GM18873 (cell line): Measurements from ENCODE around the gene BRIP1.
"Not testable (repeated sequence)": the region's sequence is repeated elsewhere in the genome, so short reads cannot be mapped to it uniquely, and the experiment has no call there.

ENCODE experiments used
- ATAC-seq: cut with Tn5 transposase; IDR thresholded peaks from one replicate; pipeline ENCODE4 v1.9.1; 2021; ENCODE audit warnings: mild to moderate bottlenecking, moderate library complexity, moderate number of reproducible peaks; ENCODE audit not compliant: unreplicated experiment, low FRiP score

BRIP1 gene

GRCh38 chr17:61735807-61736206 lies 127.5 kb downstream of the BRIP1 start:
- no peak for ATAC-seq

- no peak for ATAC-seq
Observed at GRCh38 chr17:61734466-61734865, 128.9 kb downstream of the BRIP1 start.

- no peak for ATAC-seq
Observed at GRCh38 chr17:61734012-61734411, 129.3 kb downstream of the BRIP1 start.

- ATAC-seq: no peak
Observed at GRCh38 chr17:61733021-61733420, 130.3 kb downstream of the BRIP1 start.

- no peak for ATAC-seq
Observed at GRCh38 chr17:61732169-61732568, 131.2 kb downstream of the BRIP1 start.

- ATAC-seq: no peak
Observed at GRCh38 chr17:61731330-61731729, 132.0 kb downstream of the BRIP1 start.

GRCh38 chr17:61729690-61730268 lies 133.5 kb downstream of the BRIP1 start:
- no peak for ATAC-seq

- no peak for ATAC-seq
Observed at GRCh38 chr17:61728297-61728836, 135.0 kb downstream of the BRIP1 start.

- not testable (repeated sequence) for ATAC-seq
Observed at GRCh38 chr17:61727798-61728197, 135.5 kb downstream of the BRIP1 start.

GRCh38 chr17:61726977-61727376 lies 136.4 kb downstream of the BRIP1 start:
- ATAC-seq: no peak

- no peak for ATAC-seq
Observed at GRCh38 chr17:61724777-61725176, 138.6 kb downstream of the BRIP1 start.

GRCh38 chr17:61723914-61724313 lies 139.4 kb downstream of the BRIP1 start:
- ATAC-seq: no peak

GRCh38 chr17:61723183-61723582 lies 140.1 kb downstream of the BRIP1 start:
- ATAC-seq: no peak

- ATAC-seq: no peak
Observed at GRCh38 chr17:61722398-61722797, 140.9 kb downstream of the BRIP1 start.

- no peak for ATAC-seq
Observed at GRCh38 chr17:61720016-61720795, 143.1 kb downstream of the BRIP1 start.

GRCh38 chr17:61719220-61719619 lies 144.1 kb downstream of the BRIP1 start:
- ATAC-seq: not testable (repeated sequence)

- no peak for ATAC-seq
Observed at GRCh38 chr17:61718022-61718421, 145.3 kb downstream of the BRIP1 start.

GRCh38 chr17:61717352-61717751 lies 146.0 kb downstream of the BRIP1 start:
- no peak for ATAC-seq

- ATAC-seq: no peak
Observed at GRCh38 chr17:61716225-61716829, 147.0 kb downstream of the BRIP1 start.

GRCh38 chr17:61715348-61715747 lies 148.0 kb downstream of the BRIP1 start:
- ATAC-seq: no peak

- no peak for ATAC-seq
Observed at GRCh38 chr17:61714300-61714699, 149.0 kb downstream of the BRIP1 start.
